ENCODE results near the gene TGFBR3. TPM values are rescaled to one million over a fixed set of nuclear protein-coding genes. Genes with fewer than 3 reads are reported as not detected.

The TGFBR3 gene
- total and polyA plus RNA-seq, 2 of the 13 experiments (the other 11 are each of a cell fraction or from before 2014, with no cell fraction given), result 76.5 to 195 TPM

DNA sequence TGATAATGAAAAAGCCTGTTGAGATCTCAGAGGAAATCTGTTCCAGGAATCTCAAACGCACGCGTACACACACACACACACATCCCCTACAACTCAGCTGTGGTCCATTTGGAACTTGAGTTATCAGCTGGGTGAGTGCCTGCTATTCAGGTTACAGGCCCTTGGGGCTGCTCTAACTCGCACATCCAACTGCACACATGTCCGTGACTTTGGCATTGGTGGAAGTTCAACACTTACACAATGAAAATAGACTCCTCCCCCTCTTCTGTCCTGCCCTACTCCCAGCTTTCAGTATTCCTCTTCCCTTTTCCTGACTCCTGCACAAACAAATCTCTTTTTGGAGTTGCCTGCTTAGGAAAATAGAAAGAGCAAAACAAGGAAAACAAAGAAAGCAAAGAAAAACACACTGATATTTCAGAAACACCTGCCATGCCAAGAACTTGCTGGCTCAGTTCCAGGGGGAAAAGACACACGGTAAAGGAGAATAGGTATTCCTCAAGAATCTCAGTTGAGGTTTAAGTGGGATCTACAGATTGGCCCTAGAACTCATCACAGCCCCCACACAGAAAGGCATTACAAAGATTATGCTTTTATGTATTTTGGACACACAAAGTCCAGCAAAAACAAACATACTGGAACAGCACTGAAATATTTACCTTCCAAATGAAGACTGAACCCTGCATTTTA, 140.9 kb downstream of the TGFBR3 start (continued):
- TF ChIP-seq GLMP (CRISPR knock-in tag; IDR thresholded peaks at IDR 0.05; ENCODE audit: borderline replicate concordance), result no peak
- TF ChIP-seq ZNF160 (CRISPR knock-in tag; IDR thresholded peaks at IDR 0.05), result no peak; the same call in 1 of the 2 replicates
- no peak for TF ChIP-seq ZNF891 (CRISPR knock-in tag; IDR thresholded peaks at IDR 0.05)
- no peak for TF ChIP-seq ZNF441 (CRISPR knock-in tag; IDR thresholded peaks at IDR 0.05; ENCODE audit: borderline replicate concordance)
- no peak for TF ChIP-seq CHCHD3 (CRISPR knock-in tag; IDR thresholded peaks at IDR 0.05)
- 0 out of 2 replicates have a peak, but pooled peaks have one; percentile 40 for TF ChIP-seq ZNF264 (CRISPR knock-in tag; IDR thresholded peaks at IDR 0.05)
- TF ChIP-seq ZBTB20 (CRISPR knock-in tag; IDR thresholded peaks at IDR 0.05; ENCODE audit: borderline replicate concordance, low read depth), result no peak
- TF ChIP-seq BCLAF1 (IDR thresholded peaks at IDR 0.05), result no peak
- no peak for TF ChIP-seq CEBPG (CRISPR knock-in tag; IDR thresholded peaks at IDR 0.05)
- TF ChIP-seq ZNF235 (CRISPR knock-in tag; IDR thresholded peaks at IDR 0.05; ENCODE audit: borderline replicate concordance), result no peak
- TF ChIP-seq MXD4 (CRISPR knock-in tag; IDR thresholded peaks at IDR 0.05), result no peak
- TF ChIP-seq ZBTB3 (CRISPR knock-in tag; IDR thresholded peaks at IDR 0.05; ENCODE audit: borderline replicate concordance, low read depth), result no peak
- TF ChIP-seq KDM1A (CRISPR knock-in tag; IDR thresholded peaks at IDR 0.05), result no peak
- no peak for TF ChIP-seq SOX5 (CRISPR knock-in tag; IDR thresholded peaks at IDR 0.05; ENCODE audit: borderline replicate concordance)
- no peak for TF ChIP-seq PRPF4 (IDR thresholded peaks at IDR 0.05; ENCODE audit: low read depth, low read length, poor library complexity, severe bottlenecking)
- TF ChIP-seq ZSCAN22 (CRISPR knock-in tag; IDR thresholded peaks at IDR 0.05), result no peak
- no peak for TF ChIP-seq SIX1 (CRISPR knock-in tag; IDR thresholded peaks at IDR 0.05; ENCODE audit: borderline replicate concordance)
- TF ChIP-seq RCOR2 (CRISPR knock-in tag; IDR thresholded peaks at IDR 0.05), result no peak
- TF ChIP-seq DNMT1 (CRISPR knock-in tag; IDR thresholded peaks at IDR 0.05), result no peak
- TF ChIP-seq, protein P1, sequence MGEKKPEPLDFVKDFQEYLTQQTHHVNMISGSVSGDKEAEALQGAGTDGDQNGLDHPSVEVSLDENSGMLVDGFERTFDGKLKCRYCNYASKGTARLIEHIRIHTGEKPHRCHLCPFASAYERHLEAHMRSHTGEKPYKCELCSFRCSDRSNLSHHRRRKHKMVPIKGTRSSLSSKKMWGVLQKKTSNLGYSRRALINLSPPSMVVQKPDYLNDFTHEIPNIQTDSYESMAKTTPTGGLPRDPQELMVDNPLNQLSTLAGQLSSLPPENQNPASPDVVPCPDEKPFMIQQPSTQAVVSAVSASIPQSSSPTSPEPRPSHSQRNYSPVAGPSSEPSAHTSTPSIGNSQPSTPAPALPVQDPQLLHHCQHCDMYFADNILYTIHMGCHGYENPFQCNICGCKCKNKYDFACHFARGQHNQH (CRISPR knock-in tag; IDR thresholded peaks at IDR 0.05), result no peak; the same call in 1 of the 2 replicates
- no peak for TF ChIP-seq NAIF1 (CRISPR knock-in tag; IDR thresholded peaks at IDR 0.05; ENCODE audit: borderline replicate concordance)
- TF ChIP-seq HNF4A (CRISPR knock-in tag; IDR thresholded peaks at IDR 0.05), result peak; percentile 67
- TF ChIP-seq, protein P2, sequence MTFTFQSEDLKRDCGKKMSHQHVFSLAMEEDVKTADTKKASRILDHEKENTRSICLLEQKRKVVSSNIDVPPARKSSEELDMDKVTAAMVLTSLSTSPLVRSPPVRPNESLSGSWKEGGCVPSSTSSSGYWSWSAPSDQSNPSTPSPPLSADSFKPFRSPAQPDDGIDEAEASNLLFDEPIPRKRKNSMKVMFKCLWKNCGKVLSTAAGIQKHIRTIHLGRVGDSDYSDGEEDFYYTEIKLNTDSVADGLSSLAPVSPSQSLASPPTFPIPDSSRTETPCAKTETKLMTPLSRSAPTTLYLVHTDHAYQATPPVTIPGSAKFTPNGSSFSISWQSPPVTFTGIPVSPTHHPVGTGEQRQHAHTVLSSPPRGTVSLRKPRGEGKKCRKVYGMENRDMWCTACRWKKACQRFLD (CRISPR knock-in tag; IDR thresholded peaks at IDR 0.05; ENCODE audit: borderline replicate concordance), result no peak
- TF ChIP-seq, protein P3, sequence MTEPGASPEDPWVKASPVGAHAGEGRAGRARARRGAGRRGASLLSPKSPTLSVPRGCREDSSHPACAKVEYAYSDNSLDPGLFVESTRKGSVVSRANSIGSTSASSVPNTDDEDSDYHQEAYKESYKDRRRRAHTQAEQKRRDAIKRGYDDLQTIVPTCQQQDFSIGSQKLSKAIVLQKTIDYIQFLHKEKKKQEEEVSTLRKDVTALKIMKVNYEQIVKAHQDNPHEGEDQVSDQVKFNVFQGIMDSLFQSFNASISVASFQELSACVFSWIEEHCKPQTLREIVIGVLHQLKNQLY (CRISPR knock-in tag; IDR thresholded peaks at IDR 0.05), result no peak
